NOMO-1 treated with dmso at 0.1 percent for 144 hours (cell line): ENCODE results near the gene REEP6.
A peak's percentile ranks its signal among the peaks of the same experiment; 100 is the strongest.
"Not testable (repeated sequence)": the region's sequence is repeated elsewhere in the genome, so short reads cannot be mapped to it uniquely, and the experiment has no call there.

Experiments used
- DNase-seq: peaks from one replicate; lab custom pipeline; 2025; ENCODE audit not compliant: unreplicated experiment; lab: John Stamatoyannopoulos, UW

Gene REEP6

DNA sequence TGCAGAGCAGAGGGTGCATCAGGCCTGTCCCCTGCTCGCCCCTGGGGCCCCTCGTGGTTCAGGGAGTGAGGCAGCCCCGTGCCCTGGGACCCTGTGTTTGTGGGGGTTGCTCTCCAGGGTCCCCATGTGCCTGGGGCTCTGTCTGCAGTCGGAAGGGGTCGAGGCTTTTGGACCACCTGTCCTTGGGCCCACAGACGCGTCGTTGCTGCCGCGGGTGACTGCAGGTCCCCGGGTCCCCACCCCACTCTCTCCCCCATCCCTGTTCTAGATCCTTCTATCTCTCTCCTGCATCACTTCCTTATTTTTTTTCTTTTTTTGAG is 2.7 kb upstream of the REEP6 start:
- no peak for DNase-seq

GRCh38 chr19:1489463-1490310 is 1.3 kb upstream of the REEP6 start:
- DNase-seq = no peak

GRCh38 chr19:1490311-1491113 is 469 bp upstream of the REEP6 start, which contains the start of gene PCSK4:
TSS of gene PCSK4 (minus strand) at chr19:1490350. CDS start at chr19:1490346, 4 bp downstream.
- peak; percentile 98 for DNase-seq

DNA sequence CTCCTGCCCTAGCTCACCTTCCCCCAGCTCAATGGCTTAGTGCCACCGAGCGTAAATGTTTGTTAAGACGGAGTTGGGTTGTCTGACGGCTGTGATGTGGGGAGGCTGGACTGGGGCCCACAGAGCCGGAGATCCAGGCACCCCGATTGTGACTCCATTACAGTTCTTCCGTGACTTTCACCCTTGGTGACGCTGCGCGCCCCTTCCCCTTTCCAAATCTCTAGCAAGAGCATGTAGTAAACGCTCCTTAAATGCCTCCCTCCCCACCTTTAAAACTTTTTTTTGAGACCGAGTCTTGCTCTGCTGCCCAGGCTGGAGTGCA is 829 bp downstream of the REEP6 start:
- no peak for DNase-seq

DNA sequence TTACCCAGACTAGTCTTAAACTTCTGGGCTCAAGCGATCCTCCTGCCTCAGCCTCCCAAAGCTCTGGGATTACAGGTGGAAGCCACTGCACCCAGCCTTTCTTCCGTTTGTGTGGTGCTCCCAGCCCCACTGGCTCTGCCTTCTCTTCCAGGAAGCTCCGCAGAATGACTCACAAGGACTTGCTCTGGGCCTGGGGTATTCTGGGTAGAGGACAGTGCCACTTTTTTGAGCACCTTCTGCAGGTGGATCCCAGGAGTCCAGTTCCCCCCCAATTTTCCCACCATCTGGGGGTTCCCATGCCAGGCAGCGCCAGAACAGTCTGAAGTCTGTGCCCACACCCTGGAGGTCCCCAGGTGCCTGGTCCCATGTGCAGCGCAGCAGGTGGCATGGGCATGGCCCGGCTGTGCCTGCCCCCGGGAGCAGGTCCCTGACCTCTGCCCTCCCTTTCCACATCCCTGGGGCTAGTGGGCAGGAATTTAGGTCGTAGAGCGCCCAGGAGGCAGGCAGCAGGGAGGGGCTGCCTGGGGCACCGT is 1.6 kb downstream of the REEP6 start:
- DNase-seq = no peak

- no peak for DNase-seq
Measured at GRCh38 chr19:1494115-1494815, 3.3 kb downstream of the REEP6 start.

DNA sequence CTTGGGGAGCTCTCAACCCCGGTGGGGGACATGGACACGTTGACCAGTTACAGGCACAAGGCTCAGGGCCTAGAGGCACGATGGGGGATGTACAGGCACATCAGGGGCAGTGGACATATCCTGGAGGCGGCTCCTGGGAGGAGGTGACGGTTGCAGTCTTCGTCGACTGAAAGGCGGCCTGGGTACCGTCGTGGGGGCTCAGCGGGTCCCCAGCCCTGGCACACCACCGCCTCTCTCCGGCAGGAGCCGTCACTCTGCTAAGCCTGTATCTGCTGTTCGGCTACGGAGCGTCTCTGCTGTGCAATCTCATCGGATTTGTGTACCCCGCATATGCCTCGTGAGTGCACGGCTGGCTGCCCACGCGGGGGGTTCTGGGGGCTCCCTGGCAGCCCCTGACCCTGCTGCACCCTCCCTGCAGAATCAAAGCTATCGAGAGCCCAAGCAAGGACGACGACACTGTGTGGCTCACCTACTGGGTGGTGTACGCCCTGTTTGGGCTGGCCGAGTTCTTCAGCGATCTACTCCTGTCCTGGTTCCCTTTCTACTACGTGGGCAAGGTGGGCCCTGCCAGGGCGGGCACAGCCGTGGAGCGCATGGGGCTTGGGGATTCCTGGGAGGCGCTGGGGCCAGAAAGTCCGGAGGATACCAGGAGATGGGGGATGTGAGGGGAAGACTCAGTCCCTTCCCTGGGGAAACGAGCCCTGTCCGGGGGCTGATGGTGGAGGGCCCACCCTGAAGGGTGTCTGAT is 4.2 kb downstream of the REEP6 start:
- DNase-seq = no peak

DNA sequence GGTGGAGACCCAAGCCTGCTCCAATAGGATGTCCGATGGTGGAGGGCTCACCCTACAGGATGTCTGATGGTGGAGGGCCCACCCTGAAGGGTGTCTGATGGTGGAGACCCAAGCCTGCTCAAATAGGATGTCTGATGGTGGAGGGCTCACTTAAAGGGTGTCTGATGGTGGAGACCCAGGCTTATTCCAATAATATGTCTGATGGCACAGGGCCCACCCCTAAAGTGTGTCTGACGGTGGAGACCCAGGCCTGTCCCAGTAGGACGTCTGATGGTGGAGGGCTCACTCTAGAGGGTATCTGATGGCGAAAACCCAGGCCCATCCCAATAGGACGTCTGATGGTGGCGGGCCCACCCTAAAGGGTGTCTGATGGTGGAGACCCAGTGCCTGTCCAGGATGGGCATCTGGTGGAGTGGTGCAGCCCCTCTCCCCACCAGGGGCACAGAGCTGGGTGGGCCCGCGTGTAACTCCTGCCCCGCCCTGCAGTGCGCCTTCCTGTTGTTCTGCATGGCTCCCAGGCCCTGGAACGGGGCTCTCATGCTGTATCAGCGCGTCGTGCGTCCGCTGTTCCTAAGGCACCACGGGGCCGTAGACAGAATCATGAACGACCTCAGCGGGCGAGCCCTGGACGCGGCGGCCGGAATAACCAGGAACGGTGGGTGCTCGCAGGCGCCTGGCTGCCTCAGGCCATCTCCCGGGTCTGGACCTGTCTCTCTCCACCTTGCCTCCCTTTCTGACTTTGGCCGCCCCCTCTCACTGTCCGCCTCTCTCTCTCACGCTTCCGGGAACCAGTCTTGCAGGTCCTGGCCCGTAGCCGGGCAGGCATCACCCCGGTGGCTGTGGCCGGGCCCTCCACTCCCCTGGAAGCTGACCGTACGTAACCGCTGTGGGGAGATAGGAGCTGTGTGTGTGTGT is 5.1 kb downstream of the REEP6 start:
- DNase-seq = no peak

- DNase-seq = no peak
Measured at GRCh38 chr19:1496714-1497577, 6.0 kb downstream of the REEP6 start.

- no peak for DNase-seq
Measured at GRCh38 chr19:1497578-1498235, 6.7 kb downstream of the REEP6 start.

DNA sequence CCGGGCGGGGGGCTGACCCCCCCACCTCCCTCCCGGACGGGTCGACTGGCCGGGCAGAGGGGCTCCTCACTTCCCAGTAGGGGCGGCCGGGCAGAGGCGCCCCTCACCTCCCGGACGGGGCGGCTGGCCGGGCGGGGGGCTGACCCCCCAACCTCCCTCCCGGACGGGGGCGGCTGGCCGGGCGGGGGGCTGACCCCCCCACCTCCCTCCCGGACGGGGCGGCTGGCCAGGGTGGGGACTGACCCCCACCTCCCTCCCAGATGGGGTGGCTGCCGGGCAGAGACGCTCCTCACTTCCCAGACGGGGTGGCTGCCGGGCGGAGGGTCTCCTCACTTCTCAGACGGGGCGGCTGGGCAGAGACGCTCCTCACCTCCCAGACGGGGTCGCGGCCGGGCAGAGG is 8.2 kb downstream of the REEP6 start:
- not testable (repeated sequence) for DNase-seq

DNA sequence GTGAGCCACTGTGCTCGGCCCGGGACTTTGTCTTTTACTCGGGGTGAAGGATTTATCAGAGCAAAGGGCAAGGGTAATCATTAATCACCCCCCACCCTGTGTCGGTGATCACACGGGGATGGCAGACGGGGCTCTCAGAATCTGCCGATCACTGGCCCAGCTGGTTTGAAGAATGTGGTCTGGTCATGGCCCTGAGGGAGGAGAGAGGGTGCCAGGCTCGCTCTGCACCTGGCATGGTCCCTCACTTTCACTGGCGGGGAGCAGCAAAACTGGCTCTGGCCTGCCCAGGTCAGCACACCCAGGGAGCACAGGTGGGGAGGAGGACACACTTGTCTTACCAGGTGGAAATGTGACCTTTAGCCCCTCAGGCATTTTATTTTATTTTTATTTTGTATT is 10.2 kb downstream of the REEP6 start:
- DNase-seq = no peak

- no peak for DNase-seq
Measured at GRCh38 chr19:1502433-1503088, 11.6 kb downstream of the REEP6 start.

GRCh38 chr19:1503089-1503924 is 12.3 kb downstream of the REEP6 start:
- DNase-seq = peak; percentile 16

- DNase-seq = no peak
Measured at GRCh38 chr19:1503925-1504773, 13.2 kb downstream of the REEP6 start.

GRCh38 chr19:1505012-1505411 is 14.0 kb downstream of the REEP6 start:
- DNase-seq = no peak
